Measurements from ENCODE around the gene PMPCA. TPM values are rescaled to one million over a fixed set of nuclear protein-coding genes. Genes with fewer than 3 reads are reported as not detected.

Gene PMPCA
- total RNA-seq, 1 experiment from 2014 or later = 94.5 TPM

DNA sequence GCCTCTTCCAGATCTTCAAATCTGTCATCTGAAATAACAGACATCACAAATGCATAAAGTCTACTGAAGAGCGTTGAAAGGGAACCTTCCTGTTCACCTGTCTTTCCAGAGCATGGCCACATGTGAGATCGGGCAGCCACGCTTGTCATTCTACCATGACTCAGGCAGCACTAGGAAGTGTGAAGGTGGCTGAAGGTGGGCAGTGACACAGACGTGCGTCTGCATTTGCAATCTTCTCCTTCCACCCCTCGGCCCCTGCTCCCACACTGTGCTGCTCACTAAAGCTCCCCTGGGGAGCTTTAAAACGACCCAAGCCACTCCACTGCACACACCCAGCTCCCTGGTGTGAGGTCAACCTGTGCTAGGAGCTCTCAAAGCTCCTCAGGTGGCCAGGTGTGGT, 2.5 kb upstream of the PMPCA start:
- Histone ChIP-seq H4K20me1 (ENCODE audit: control insufficient read depth, insufficient read depth, insufficient read length) (no peaks in the 10 kb centered on the region), H2BK120ac (ENCODE audit: low read depth, low read length, poor library complexity, severe bottlenecking) (no peak overlapping the region), H3K14ac (ENCODE audit: insufficient read depth, low read length) (no peak overlapping the region), H3K56ac (ENCODE audit: insufficient read length, low read depth, low read length) (no peak overlapping the region), H3K4me1 (ENCODE audit: insufficient read depth, low read length) (no peaks in the 10 kb centered on the region), H3K27ac (ENCODE audit: insufficient read length, low read depth, low read length) (no peak overlapping the region), H2BK20ac (ENCODE audit: low read depth, low read length, poor library complexity, severe bottlenecking) (no peak overlapping the region), H2AK5ac (ENCODE audit: insufficient read length, low read length) (no peak overlapping the region), H3K23me2 (ENCODE audit: insufficient read length, low read depth, low read length, poor library complexity, severe bottlenecking) (peaks cover 15% of the 10 kb centered on the region), H2BK15ac (ENCODE audit: low read depth, low read length) (no peak overlapping the region), H3K9me3 (ENCODE audit: control insufficient read depth, low read depth, low read length) (no peaks in the 10 kb centered on the region), H3K4ac (ENCODE audit: low read depth, low read length) (no peak overlapping the region), H4K8ac (replicated peaks; ENCODE audit: insufficient read length, low read depth, low read length) (no peak overlapping the region), H2AFZ (ENCODE audit: low read length) (no peak overlapping the region), H3K23ac (ENCODE audit: insufficient read length, low read depth, low read length) (no peak overlapping the region), H3K18ac (ENCODE audit: insufficient read length, low read depth, low read length) (no peak overlapping the region), H3T11ph (ENCODE audit: low read length) (no peak overlapping the region), H3K4me2 (ENCODE audit: insufficient read depth, insufficient read length, low read length) (no peak overlapping the region), H4K5ac (ENCODE audit: insufficient read length, low read depth, low read length) (no peak overlapping the region), H4K91ac (ENCODE audit: insufficient read length, low read depth, low read length) (no peak overlapping the region), H2BK5ac (ENCODE audit: insufficient read length, low read length) (no peak overlapping the region), H3K27me3 (ENCODE audit: insufficient read depth, low read length) (no peaks in the 10 kb centered on the region), H3K9ac (ENCODE audit: extremely low read depth, insufficient read length, low read length) (no peak overlapping the region), H3K79me2 (ENCODE audit: insufficient read depth, low read length) (peaks cover 16% of the 10 kb centered on the region; the same call in 1 of the 2 replicates), H3K79me1 (ENCODE audit: insufficient read depth, low read depth, low read length, poor library complexity, severe bottlenecking) (peaks cover 19% of the 10 kb centered on the region), H2BK12ac (ENCODE audit: insufficient read length, low read depth, low read length) (no peak overlapping the region)
- DNase-seq = no peak
- Mint-ChIP-seq H3K4me1 (peaks cover 22 to 25% of the 10 kb centered on the region in 2 experiments), H3K4me3 (peak overlapping the region; percentile 10 to 29; a peak in 3 of 5 replicates), H3K27me3 (ENCODE audit: low read depth) (peaks cover 3% of the 10 kb centered on the region), H3K36me3 (ENCODE audit: insufficient read depth in 1 of 3, low read depth in 3 of 3) (peaks cover 44 to 71% (median 60%) of the 10 kb centered on the region in 3 experiments; a peak in 6 of 7 replicates), H3K9me3 (no peaks in the 10 kb centered on the region), H3K27ac (peak overlapping the region in 1 of 3 experiments; percentile 73; a peak in 2 of 7 replicates)
- TF ChIP-seq, protein P1, sequence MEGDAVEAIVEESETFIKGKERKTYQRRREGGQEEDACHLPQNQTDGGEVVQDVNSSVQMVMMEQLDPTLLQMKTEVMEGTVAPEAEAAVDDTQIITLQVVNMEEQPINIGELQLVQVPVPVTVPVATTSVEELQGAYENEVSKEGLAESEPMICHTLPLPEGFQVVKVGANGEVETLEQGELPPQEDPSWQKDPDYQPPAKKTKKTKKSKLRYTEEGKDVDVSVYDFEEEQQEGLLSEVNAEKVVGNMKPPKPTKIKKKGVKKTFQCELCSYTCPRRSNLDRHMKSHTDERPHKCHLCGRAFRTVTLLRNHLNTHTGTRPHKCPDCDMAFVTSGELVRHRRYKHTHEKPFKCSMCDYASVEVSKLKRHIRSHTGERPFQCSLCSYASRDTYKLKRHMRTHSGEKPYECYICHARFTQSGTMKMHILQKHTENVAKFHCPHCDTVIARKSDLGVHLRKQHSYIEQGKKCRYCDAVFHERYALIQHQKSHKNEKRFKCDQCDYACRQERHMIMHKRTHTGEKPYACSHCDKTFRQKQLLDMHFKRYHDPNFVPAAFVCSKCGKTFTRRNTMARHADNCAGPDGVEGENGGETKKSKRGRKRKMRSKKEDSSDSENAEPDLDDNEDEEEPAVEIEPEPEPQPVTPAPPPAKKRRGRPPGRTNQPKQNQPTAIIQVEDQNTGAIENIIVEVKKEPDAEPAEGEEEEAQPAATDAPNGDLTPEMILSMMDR (conservative IDR thresholded peaks at IDR 0.05) = no peak
- no CpG with 5 or more reads among the region's 7 CpGs for WGBS (ENCODE audit: extremely low coverage, insufficient read length, low lambda C conversion rate)
